Duodenal mucosa (tissue), 2 donors: ENCODE data around the gene RAPGEF5.

Experiments
- H3K27ac ChIP-seq: one replicate; pipeline ENCODE4 v1.7.0; 2013; ENCODE audit warnings: low read depth, low read length
- H3K27me3 ChIP-seq, 2 donors: one replicate each; pipeline ENCODE4 v1.7.0; 2013; ENCODE audit warnings: low read length in 2 of 2, control low read depth in 1 of 2; ENCODE audit not compliant: insufficient read depth in 2 of 2, control insufficient read depth in 1 of 2
- H3K36me3 ChIP-seq, 2 donors: one replicate each; pipeline ENCODE4 v1.7.0; 2013; ENCODE audit warnings: low read length in 2 of 2, control low read depth in 1 of 2; ENCODE audit not compliant: insufficient read depth in 2 of 2, control insufficient read depth in 1 of 2
- H3K4me1 ChIP-seq, 2 donors: one replicate each; pipeline ENCODE4 v1.7.0; 2013; ENCODE audit warnings: low read length in 2 of 2, control low read depth in 1 of 2; ENCODE audit not compliant: insufficient read depth in 2 of 2, control insufficient read depth in 1 of 2
- H3K4me3 ChIP-seq, 2 donors: one replicate each; pipeline ENCODE4 v1.7.0; 2013; ENCODE audit warnings: low read length in 2 of 2, low read depth in 1 of 2
- H3K9ac ChIP-seq, 2 donors: one replicate each; pipeline ENCODE4 v1.7.0; 2013; ENCODE audit warnings: low read length in 2 of 2, low read depth in 1 of 2
- H3K9me3 ChIP-seq, 2 donors: one replicate each; pipeline ENCODE4 v1.7.0; 2013; ENCODE audit warnings: low read length in 2 of 2, control low read depth in 1 of 2; ENCODE audit not compliant: control insufficient read depth in 1 of 2

Gene RAPGEF5

DNA sequence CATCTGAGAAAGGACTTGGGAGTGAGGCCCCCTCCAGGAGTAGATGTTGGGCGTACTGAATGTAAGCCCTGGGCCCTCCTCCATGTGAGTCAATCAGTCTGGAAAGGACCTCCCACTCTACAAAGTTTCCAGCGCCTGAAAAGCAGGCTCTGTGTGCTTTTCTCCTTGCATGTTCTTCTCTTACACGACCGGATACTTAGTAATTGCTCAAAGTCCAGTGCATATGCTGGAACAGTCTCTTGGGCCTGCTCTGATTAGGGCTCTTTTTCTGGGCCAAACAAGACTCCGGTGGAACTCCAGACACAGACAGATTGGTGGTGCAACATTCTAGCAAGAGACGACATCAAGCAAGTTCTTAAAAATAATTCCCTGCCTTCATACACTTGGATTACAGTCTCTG, 38.3 kb upstream of the RAPGEF5 start:
- no peaks in the 10 kb centered on the region for H3K4me1 ChIP-seq
- H3K36me3 ChIP-seq: no peaks in the 10 kb centered on the region

DNA sequence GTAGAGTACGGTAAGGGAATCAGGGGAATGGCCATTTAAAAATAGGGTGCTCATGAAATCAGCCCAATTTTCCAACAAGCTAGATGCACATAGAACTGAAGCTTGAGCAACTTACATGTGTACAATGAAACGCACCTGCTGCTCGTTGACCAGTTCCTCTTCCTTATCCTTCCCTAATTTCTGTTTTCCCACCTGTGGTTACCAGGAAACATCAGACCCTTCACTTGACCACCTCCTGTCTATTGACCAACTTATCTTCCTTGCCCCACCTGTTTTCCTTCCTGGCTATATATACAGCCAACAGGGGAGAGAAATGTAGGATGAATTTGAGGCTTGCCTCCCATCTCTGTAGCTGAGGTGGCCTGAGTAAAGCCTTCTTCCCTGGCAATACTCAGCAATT, 37.8 kb upstream of the RAPGEF5 start:
- H3K4me3 ChIP-seq: no peak overlapping the region
- no peaks in the 10 kb centered on the region for H3K4me1 ChIP-seq
- H3K36me3 ChIP-seq: no peaks in the 10 kb centered on the region
- H3K27me3 ChIP-seq: no peaks in the 10 kb centered on the region
- no peaks in the 10 kb centered on the region for H3K9me3 ChIP-seq
- H3K27ac ChIP-seq: no peak overlapping the region
- no peak overlapping the region for H3K9ac ChIP-seq

More for the DNA sequence above, 38.3 kb upstream of the RAPGEF5 start:
- Histone ChIP-seq H3K4me3 (no peak overlapping the region), H3K9me3 (no peaks in the 10 kb centered on the region), H3K27me3 (no peaks in the 10 kb centered on the region), H3K27ac (no peak overlapping the region), H3K9ac (no peak overlapping the region)

DNA sequence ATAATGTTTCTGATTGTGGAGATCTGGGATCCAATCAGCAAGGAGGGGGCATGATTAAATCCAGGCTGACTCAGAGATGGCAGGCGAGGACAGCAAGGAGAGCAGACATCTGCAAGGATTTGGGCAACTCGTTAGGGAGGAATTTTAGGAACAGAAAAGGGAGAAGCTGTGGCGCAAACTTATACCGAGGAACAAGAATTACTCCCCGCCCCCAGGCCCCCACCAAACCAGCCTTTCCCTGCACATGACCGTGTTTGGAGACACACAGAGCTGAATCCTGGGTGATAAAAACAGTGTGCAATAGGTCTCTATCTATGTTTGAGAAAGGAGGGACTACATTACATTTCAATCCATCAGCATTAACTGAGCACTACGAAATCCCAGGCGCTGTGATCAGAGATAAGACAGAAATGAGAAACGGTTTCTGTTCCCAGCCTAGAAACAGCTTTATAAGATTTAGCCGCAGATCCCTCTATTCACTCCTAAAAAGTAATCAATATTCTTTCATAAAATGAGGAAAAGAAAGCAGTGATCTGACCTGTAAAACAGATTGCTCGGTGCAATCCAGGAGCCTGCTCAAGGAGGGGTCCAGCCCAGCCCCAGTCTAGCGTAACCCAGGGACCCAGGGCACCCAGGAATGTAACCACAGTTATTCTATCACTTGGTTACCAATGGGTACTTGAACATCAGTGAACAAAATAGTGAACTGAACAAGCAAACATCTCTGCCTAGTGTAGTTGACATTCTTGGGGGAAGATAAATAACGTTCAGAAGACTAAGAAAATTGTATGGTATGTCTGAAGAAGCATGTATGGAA, 37.2 kb upstream of the RAPGEF5 start:
- H3K9me3 ChIP-seq: no peaks in the 10 kb centered on the region
- no peak overlapping the region for H3K27ac ChIP-seq
- no peaks in the 10 kb centered on the region for H3K4me1 ChIP-seq
- H3K4me3 ChIP-seq: no peak overlapping the region
- H3K9ac ChIP-seq: no peak overlapping the region
- H3K27me3 ChIP-seq: no peaks in the 10 kb centered on the region
- H3K36me3 ChIP-seq: no peaks in the 10 kb centered on the region

DNA sequence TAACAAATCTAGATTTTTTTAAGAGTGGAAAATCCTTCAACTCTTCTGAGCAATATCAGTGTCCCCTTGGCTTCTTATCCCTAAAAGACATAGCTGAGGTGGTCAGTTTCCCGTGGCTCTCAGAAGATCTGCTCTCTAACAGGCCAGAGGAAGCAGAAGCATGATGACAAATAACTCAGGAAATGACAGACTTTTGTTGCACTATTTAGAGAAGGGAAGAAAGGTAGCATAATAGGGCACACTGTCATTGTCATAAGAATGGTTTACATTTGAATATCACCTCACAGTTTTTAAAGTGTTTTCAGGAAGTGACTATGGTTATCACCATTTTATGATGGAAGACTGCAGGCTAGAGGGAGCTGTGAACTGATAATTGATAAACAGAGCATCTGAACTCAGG, 33.6 kb upstream of the RAPGEF5 start:
- Histone ChIP-seq H3K27ac (no peak overlapping the region), H3K36me3 (no peaks in the 10 kb centered on the region), H3K4me3 (no peak overlapping the region), H3K4me1 (no peaks in the 10 kb centered on the region), H3K9me3 (no peaks in the 10 kb centered on the region), H3K9ac (no peak overlapping the region), H3K27me3 (no peaks in the 10 kb centered on the region)

DNA sequence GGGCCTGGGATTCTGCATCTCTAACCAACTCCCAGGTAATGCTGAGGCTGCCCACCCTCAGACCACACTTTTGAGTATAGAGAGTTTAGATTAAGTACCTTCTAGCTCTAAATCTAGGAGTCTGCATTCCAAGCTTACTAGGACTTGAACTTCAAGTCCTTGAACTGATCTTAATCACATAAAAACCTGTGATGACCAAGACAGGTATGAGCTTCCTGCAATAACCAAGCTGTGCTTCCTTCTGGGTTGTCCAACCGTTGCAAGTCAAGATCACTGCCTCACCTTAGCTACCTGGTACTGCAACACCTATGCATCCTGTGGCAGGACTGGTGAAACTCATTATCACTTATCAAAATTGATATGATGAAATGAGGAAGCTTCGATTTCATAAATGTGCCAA, 32.9 kb upstream of the RAPGEF5 start:
- Histone ChIP-seq H3K27me3 (no peaks in the 10 kb centered on the region), H3K27ac (no peak overlapping the region), H3K4me3 (no peak overlapping the region), H3K9me3 (no peaks in the 10 kb centered on the region), H3K36me3 (no peaks in the 10 kb centered on the region), H3K4me1 (no peaks in the 10 kb centered on the region), H3K9ac (no peak overlapping the region)

DNA sequence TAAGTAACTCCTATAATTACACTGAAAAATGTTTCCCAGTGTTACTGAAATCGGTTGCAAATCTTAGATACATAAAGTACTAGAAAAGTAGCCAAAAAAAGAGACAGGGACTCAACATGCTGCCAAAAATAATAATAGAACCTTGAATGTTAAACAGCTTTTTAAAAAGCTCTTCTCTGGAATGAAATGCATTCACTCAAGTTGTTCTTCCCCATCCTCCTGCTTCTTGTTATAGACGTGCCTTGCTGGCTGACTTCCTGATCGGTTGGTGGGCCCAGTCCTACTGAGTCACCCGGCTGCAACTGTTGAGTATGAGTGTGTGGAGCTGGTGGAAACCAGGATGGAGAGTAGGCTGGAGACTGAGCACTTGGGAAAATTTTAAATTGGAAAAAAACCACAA, 30.6 kb upstream of the RAPGEF5 start:
- Histone ChIP-seq H3K9me3 (no peaks in the 10 kb centered on the region), H3K36me3 (no peaks in the 10 kb centered on the region), H3K4me1 (no peaks in the 10 kb centered on the region), H3K4me3 (no peak overlapping the region), H3K27ac (no peak overlapping the region), H3K27me3 (no peaks in the 10 kb centered on the region), H3K9ac (no peak overlapping the region)

DNA sequence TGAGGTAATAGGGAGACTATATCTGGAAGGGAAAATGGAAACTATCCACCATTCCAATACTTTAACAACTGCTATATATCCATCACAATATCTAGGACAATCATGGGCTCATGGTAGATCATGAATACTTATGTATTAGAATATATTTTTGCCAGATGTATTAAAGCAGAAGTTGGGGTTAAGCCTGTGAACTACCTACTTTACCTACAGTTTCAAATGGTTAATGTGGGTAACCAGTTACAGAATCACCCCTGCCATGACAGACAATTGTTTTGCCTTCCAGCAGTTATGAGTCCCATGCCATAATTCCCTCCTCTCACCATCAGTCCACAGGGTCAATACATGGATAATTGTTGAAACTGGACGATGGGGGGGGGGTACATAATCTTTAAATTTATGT, 29.9 kb upstream of the RAPGEF5 start:
- H3K27ac ChIP-seq: no peak overlapping the region
- H3K9me3 ChIP-seq: no peaks in the 10 kb centered on the region
- no peaks in the 10 kb centered on the region for H3K36me3 ChIP-seq
- no peak overlapping the region for H3K4me3 ChIP-seq
- no peaks in the 10 kb centered on the region for H3K4me1 ChIP-seq
- no peaks in the 10 kb centered on the region for H3K27me3 ChIP-seq
- no peak overlapping the region for H3K9ac ChIP-seq

DNA sequence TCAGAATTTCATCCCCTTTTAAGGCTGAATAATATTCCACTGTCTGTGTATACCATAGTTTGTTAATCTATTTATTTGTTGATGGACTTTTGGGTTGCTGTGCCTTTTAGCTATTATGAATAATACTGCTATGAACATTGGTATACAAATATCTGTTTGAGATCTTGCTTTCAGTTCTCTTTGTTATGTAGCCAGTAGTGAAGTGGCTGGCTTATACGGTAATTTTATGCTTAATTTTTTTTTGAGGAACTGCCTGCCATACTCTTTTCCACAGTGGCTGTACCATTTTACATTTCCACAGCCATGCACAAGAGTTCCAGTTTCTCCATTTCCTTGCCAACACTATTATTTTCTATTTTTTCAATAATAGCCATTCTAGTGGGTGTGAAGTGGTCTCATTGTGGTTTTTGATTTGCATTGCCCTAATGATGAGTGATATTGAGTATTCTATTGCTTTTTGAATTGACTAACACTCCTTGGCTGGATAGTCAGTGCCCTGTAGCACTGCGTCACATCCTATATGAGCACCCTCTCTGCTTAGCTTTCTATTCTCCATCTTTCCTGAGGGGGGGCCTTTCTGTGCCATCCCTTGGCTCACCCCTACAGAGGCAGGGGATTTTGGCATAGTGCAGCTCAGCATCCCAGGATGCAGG, 29.4 kb upstream of the RAPGEF5 start:
- no peaks in the 10 kb centered on the region for H3K36me3 ChIP-seq
- no peak overlapping the region for H3K27ac ChIP-seq
- no peaks in the 10 kb centered on the region for H3K27me3 ChIP-seq
- no peak overlapping the region for H3K4me3 ChIP-seq
- no peaks in the 10 kb centered on the region for H3K4me1 ChIP-seq
- H3K9me3 ChIP-seq: no peaks in the 10 kb centered on the region
- no peak overlapping the region for H3K9ac ChIP-seq

DNA sequence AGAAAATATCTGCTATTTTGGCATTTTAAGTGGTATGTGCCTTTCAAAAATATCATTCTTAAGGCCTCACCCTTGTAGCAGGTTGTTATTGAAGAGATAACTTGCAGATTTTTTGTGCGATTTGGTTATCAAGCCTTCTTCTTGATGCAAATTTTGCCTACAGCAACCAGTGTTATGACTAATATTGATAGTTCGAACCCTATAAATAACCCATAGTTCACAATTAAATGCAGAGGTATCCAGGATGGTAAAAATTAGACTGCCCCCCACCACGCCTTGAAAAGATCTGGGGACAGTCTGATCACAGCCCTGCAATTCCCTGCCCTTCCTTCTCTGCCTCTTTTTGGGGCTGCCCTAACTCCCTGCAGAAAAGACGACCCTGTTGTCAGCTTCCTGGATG, 28.4 kb upstream of the RAPGEF5 start:
- H3K27me3 ChIP-seq: no peaks in the 10 kb centered on the region
- no peaks in the 10 kb centered on the region for H3K4me1 ChIP-seq
- H3K4me3 ChIP-seq: no peak overlapping the region
- H3K36me3 ChIP-seq: no peaks in the 10 kb centered on the region
- H3K9ac ChIP-seq: no peak overlapping the region
- no peaks in the 10 kb centered on the region for H3K9me3 ChIP-seq
- H3K27ac ChIP-seq: no peak overlapping the region

DNA sequence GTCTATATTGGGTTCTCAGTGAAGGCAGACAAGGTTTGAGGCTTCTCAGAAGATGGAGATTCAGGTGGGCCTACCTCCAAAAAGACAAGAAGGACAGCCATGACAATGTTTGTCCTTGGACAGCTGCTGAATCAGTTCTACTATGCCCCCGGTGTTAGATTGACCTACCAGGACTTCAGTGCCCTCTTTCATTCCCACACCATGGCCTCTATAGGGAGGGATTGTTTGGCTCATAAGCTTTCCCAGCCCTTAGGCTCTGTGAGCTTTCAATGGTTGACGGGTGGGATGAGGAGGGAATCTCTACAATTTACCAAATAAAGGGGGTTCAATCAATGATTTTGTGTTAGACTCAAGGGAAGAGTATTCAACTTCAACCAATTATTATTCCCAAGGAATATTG, 23.4 kb upstream of the RAPGEF5 start:
- no peak overlapping the region for H3K27ac ChIP-seq
- H3K9me3 ChIP-seq: no peaks in the 10 kb centered on the region
- H3K36me3 ChIP-seq: no peaks in the 10 kb centered on the region
- H3K9ac ChIP-seq: no peak overlapping the region
- no peak overlapping the region for H3K4me3 ChIP-seq
- no peaks in the 10 kb centered on the region for H3K27me3 ChIP-seq
- H3K4me1 ChIP-seq: no peaks in the 10 kb centered on the region
